C4-2B (cell line): Measurements from ENCODE around the gene TMED7.

Experiments
- H3K27ac ChIP-seq: fragments of 450-650 bp; 2 replicates; pipeline ENCODE4 v1.5.1; 2017
- CTCF ChIP-seq: fragments of 450-650 bp; conservative IDR thresholded peaks from 2 replicates; pipeline ENCODE4 v1.5.1; 2017; ENCODE audit warnings: mild to moderate bottlenecking
- ZFX ChIP-seq: fragments of 450-650 bp; IDR thresholded peaks from 2 replicates; pipeline ENCODE4 v1.6.1; 2017

The TMED7 gene

GRCh38 chr5:115627295-115627865 lies 1.5 kb upstream of the TMED7 start:
- no peak overlapping the region for H3K27ac ChIP-seq
- TF ChIP-seq CTCF (no peak), ZFX (no peak)

GRCh38 chr5:115626445-115626823 lies 598 bp upstream of the TMED7 start:
- H3K27ac ChIP-seq, result peak overlapping the region; percentile 94

GRCh38 chr5:115624994-115625393 lies 842 bp downstream of the TMED7 start:
- TF ChIP-seq ZFX, result no peak
- TF ChIP-seq CTCF, result no peak
- H3K27ac ChIP-seq, result peak overlapping the region; percentile 94

More at GRCh38 chr5:115626445-115626823, 598 bp upstream of the TMED7 start:
- TF ChIP-seq CTCF, result no peak
- no peak for TF ChIP-seq ZFX

GRCh38 chr5:115623658-115624057 lies 2.2 kb downstream of the TMED7 start:
- no peak overlapping the region for H3K27ac ChIP-seq
- TF ChIP-seq CTCF (no peak), ZFX (no peak)

GRCh38 chr5:115621365-115621900 lies 4.4 kb downstream of the TMED7 start:
- TF ChIP-seq CTCF (no peak), ZFX (no peak)
- no peak overlapping the region for H3K27ac ChIP-seq

DNA sequence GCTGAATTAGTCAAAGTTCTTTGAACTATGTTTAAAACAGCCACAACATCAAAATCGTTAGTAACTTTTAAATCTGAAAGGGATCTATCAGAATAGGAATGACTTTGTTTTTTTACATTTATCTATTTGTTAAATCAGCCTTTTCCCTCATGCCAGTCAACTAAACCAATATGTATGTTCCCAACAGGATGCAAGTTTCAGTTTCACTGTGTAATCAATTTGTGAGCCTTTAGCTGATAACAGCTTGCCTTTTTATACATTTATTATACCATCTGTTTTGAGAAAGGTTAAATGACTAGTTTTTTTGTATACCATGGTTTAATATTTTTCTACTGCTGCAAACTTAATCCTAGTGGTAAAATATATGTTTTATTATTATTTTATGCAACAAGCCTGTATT lies 8.9 kb downstream of the TMED7 start:
- TF ChIP-seq CTCF (no peak), ZFX (no peak)
- H3K27ac ChIP-seq, result no peak overlapping the region

DNA sequence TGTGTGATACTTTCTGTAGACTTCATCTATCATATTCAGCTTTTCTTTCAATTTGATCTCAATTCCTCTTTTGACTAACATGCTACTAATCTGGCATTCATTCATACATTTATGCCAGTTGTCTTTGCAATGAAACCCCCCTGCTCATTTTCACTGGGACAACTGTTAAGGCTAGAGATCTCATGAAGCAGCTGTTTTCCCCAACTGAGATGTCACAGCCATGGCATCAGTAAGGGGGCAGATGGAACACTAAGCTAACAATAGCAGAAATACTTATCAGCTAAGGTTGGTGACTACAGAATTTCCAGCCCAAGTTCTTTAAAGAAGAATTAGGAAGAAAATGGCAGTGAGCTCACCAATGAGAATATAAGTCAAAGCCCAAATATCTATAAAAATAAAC lies 9.4 kb downstream of the TMED7 start:
- TF ChIP-seq CTCF (no peak), ZFX (no peak)

More for the DNA sequence above, 9.4 kb downstream of the TMED7 start:
- H3K27ac ChIP-seq, result no peak overlapping the region
